Endothelial cell of umbilical vein (primary cell): ENCODE data around the gene TFG. TPM values are rescaled to one million over a fixed set of nuclear protein-coding genes. Genes with fewer than 3 reads are reported as not detected.

Source experiments
- BruUV-seq: library from RNA; stranded (reverse); fragments of 400-500 nt; replicated peaks from 2 replicates; lab custom pipeline; 2021; lab: Mats Ljungman, UMichigan
- CTCF ChIA-PET: fragments of 300-600, 350-600 bp; sonication (Branson Sonifier 250); formaldehyde crosslinking; loops from one replicate; lab custom pipeline; 2021; ENCODE audit warnings: antibody characterized with exemption, inconsistent platforms; lab: Charles Lee
- POLR2A ChIA-PET: fragments of 300-600, 350-600 bp; sonication (Branson Sonifier 250); formaldehyde crosslinking; loops from one replicate; lab custom pipeline; 2021; ENCODE audit warnings: antibody characterized with exemption, inconsistent platforms; lab: Charles Lee
- DNase-seq: peaks from one replicate; pipeline ENCODE4 v3.0.0-alpha.2; 2011; ENCODE audit warnings: low read depth, low spot score
- FAIRE-seq: peaks from 2 replicates; lab custom pipeline; 2011; peaks lifted over from hg19 to GRCh38; lab: Jason Lieb, UNC
- H2AFZ ChIP-seq: 2 replicates; pipeline ENCODE4 v1.6.0; 2012; ENCODE audit warnings: low read depth, low read length, control low read depth, inconsistent platforms
- H3K27ac ChIP-seq: 2 replicates; pipeline ENCODE4 v1.5.1; 2011; ENCODE audit warnings: low read depth, mild to moderate bottlenecking, control low read depth, low read length, moderate library complexity; ENCODE audit not compliant: insufficient read depth
- H3K27me3 ChIP-seq, 2 experiments: 2 replicates each; pipeline versions ENCODE4 v1.6.0 to v1.6.1; 2011; ENCODE audit warnings: low read length in 2 of 2, mixed read lengths in 1 of 2; ENCODE audit not compliant: control insufficient read depth in 2 of 2, insufficient read depth in 2 of 2
- H3K36me3 ChIP-seq, 2 experiments: 2 replicates in 1 of 2; 3 replicates in 1 of 2; pipeline ENCODE4 v1.5.1; 2011; ENCODE audit warnings: low read length in 2 of 2, mild to moderate bottlenecking in 1 of 2, moderate library complexity in 1 of 2; ENCODE audit not compliant: control insufficient read depth in 2 of 2, insufficient read depth in 2 of 2; ENCODE audit errors: extremely low read depth in 1 of 2
- H3K4me1 ChIP-seq: 3 replicates; pipeline ENCODE4 v1.5.1; 2011; ENCODE audit warnings: mild to moderate bottlenecking, low read length; ENCODE audit not compliant: control insufficient read depth, insufficient read depth; ENCODE audit errors: extremely low read depth
- H3K4me2 ChIP-seq: 2 replicates; pipeline ENCODE4 v1.6.1; 2011; ENCODE audit warnings: low read length, control low read depth, mixed read lengths; ENCODE audit not compliant: insufficient read depth
- H3K4me3 ChIP-seq, 3 experiments: fragments of 200-600 bp in 1 of 3; sonication (generic), shearing (Covaris generic) in 1 of 3; replicated peaks in 1 of 3; 2 replicates each; pipeline ENCODE4 v1.5.1; 2011 to 2016; ENCODE audit warnings: control low read depth in 3 of 3, low read length in 3 of 3, mild to moderate bottlenecking in 2 of 3, inconsistent platforms in 1 of 3, low read depth in 1 of 3, moderate library complexity in 1 of 3; ENCODE audit not compliant: insufficient read depth in 1 of 3
- H3K79me2 ChIP-seq: 2 replicates; pipeline ENCODE4 v1.6.0; 2012; ENCODE audit warnings: low read length, inconsistent platforms; ENCODE audit not compliant: control insufficient read depth, insufficient read depth
- H3K9ac ChIP-seq: replicated peaks from 2 replicates; pipeline ENCODE3; 2011; ENCODE audit warnings: low read length, control low read depth; ENCODE audit not compliant: insufficient read depth; ENCODE audit errors: extremely low read depth
- H3K9me1 ChIP-seq: replicated peaks from 3 replicates; pipeline ENCODE4 v1.6.0; 2011; ENCODE audit warnings: mild to moderate bottlenecking, low read length; ENCODE audit not compliant: control insufficient read depth, insufficient read depth; ENCODE audit errors: extremely low read depth
- H3K9me3 ChIP-seq: replicated peaks from 2 replicates; pipeline ENCODE4 v1.5.1; 2012; ENCODE audit warnings: low read length, inconsistent platforms; ENCODE audit not compliant: control insufficient read depth, insufficient read depth
- H4K20me1 ChIP-seq: replicated peaks from 2 replicates; pipeline ENCODE3; 2011; ENCODE audit warnings: mild to moderate bottlenecking, low read length; ENCODE audit not compliant: control insufficient read depth, insufficient read depth; ENCODE audit errors: extremely low read depth
- EZH2 ChIP-seq: IDR thresholded peaks from 2 replicates; pipeline ENCODE4 v1.6.1; 2012; ENCODE audit warnings: borderline replicate concordance, low read depth, mild to moderate bottlenecking, moderate library complexity, low read length, inconsistent platforms; ENCODE audit not compliant: severe bottlenecking
- FOS ChIP-seq: IDR thresholded peaks from 2 replicates; pipeline ENCODE4 v1.6.1; 2011; ENCODE audit warnings: mild to moderate bottlenecking, low read length, moderate library complexity, borderline replicate concordance; ENCODE audit not compliant: insufficient read depth
- GATA2 ChIP-seq: IDR thresholded peaks from 2 replicates; pipeline ENCODE4 v1.7.0; 2011; ENCODE audit warnings: low read depth, mild to moderate bottlenecking, moderate library complexity, mixed read lengths, low read length; ENCODE audit not compliant: insufficient read length, insufficient read depth
- JUN ChIP-seq: IDR thresholded peaks from 2 replicates; pipeline ENCODE4 v1.6.1; 2011; ENCODE audit warnings: borderline replicate concordance, low read depth; ENCODE audit not compliant: insufficient read length, insufficient read depth
- MYC ChIP-seq: IDR thresholded peaks from one replicate; pipeline ENCODE4 v1.6.1; 2011; ENCODE audit warnings: mild to moderate bottlenecking, low read depth, low read length
- POLR2A ChIP-seq: IDR thresholded peaks from 2 replicates; pipeline ENCODE4 v1.6.1; 2012; ENCODE audit warnings: low read depth, mild to moderate bottlenecking, control low read depth, low read length
- POLR2AphosphoS5 ChIP-seq: IDR thresholded peaks from 2 replicates; pipeline ENCODE4 v1.6.1; 2012; ENCODE audit warnings: low read depth, mild to moderate bottlenecking, control low read depth, low read length, moderate library complexity; ENCODE audit not compliant: insufficient read depth
- dilution Hi-C: fragments of 300-500 bp; cut with MboI; formaldehyde crosslinking; loops from one replicate; pipeline ENCODE4 v1.15.0; 2019; ENCODE audit warnings: low sequenced_read_pairs; ENCODE audit not compliant: extremely low pct_ligation_motif_present
- intact Hi-C: fragments of 100-400 bp; cut with micrococcal nuclease; formaldehyde crosslinking; loops from one replicate; pipeline ENCODE4 v1.10.0; 2022
- polyA plus RNA-seq, 4 experiments: library from polyadenylated mRNA; depleted of rRNA in 3 of 4; stranded (reverse) in 3 of 4; unstranded in 1 of 4; fragments of >200 nt; gene quantifications; 2 replicates each; pipeline versions ENCODE4 v1.2.1 to v1.2.3, GENCODE V29; 2011 to 2012; ENCODE audit warnings: missing spikeins in 1 of 4
- total RNA-seq: library from RNA; stranded (reverse); gene quantifications from 2 replicates; pipeline ENCODE4 v1.2.3, GENCODE V29; 2021
- TF ChIP-seq, protein P1 (sequence below), 2 donors: IDR thresholded peaks; 1 replicate in 1 of 2; 2 replicates in 1 of 2; pipeline ENCODE4 v1.5.1; 2011; ENCODE audit warnings: low read length in 2 of 2, mild to moderate bottlenecking in 2 of 2, moderate library complexity in 2 of 2, control low read depth in 1 of 2, inconsistent platforms in 1 of 2, low read depth in 1 of 2; ENCODE audit not compliant: insufficient read depth in 1 of 2; ENCODE audit errors: extremely low read depth in 1 of 2
- TF ChIP-seq, protein P2 (sequence below): IDR thresholded peaks from 2 replicates; pipeline ENCODE4 v1.6.1; 2011; ENCODE audit not compliant: insufficient read depth, insufficient read length

Gene TFG
- total and polyA plus RNA-seq, 2 donors (not counting 3 experiments of a cell fraction or from before 2014, with no cell fraction given) = 106 to 154 TPM

DNA sequence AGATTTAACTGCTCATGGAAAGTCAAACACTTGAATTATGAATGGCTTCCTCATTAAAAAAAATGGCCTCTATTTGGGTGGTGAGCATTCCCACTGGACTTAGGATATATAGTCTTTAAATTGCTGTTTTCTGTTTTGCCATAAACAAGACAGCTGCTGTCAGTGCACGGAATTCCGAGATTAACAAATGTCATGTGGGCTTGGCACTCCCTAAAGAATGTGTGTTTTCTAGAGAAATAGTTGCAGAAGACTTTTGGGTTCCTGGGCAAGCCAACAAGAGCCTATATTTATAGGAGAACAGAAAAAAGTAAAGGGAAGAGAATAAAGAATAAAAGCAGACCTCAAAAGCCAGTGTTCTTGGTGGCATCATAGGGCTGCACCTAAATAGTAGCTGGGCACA is 13.6 kb upstream of the TFG start:
- dilution Hi-C loops = no loop called here

DNA sequence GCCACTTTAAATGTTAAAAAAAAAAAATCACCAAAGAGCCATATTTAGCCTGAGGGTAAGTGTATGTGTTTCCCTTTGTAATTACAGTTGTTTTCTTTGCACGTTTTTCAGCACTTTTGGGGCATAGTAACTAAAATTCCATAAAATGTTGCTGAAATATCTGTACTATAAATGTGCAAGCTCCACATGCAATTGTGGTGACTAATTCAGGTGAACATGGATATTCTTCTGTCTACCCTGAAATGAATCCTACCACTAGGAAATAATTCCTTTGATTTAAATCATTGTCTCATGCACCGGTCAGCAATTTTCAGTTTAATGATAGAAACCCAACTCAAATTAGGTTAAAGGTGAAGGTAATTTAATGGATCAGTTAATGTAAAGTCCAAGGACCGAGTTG is 13.1 kb upstream of the TFG start:
- no peaks in the 10 kb centered on the region for H3K4me1 ChIP-seq
- no peaks in the 10 kb centered on the region for H3K79me2 ChIP-seq
- H3K9me1 ChIP-seq = no peaks in the 10 kb centered on the region
- no peak overlapping the region for H3K4me3 ChIP-seq
- no peaks in the 10 kb centered on the region for H3K36me3 ChIP-seq
- H2AFZ ChIP-seq = no peak overlapping the region
- no peaks in the 10 kb centered on the region for H4K20me1 ChIP-seq
- no peak for FAIRE-seq
- H3K27ac ChIP-seq = no peak overlapping the region
- no peaks in the 10 kb centered on the region for H3K9me3 ChIP-seq
- H3K27me3 ChIP-seq = peaks cover 12 to 38% of the 10 kb centered on the region in 2 experiments
- intact Hi-C loops = no loop called here
- ChIA-PET POLR2A (no interaction called here), CTCF (no interaction called here)
- dilution Hi-C loops = no loop called here
- no peak overlapping the region for H3K4me2 ChIP-seq
- BruUV-seq = no TSS peak
- no peak for DNase-seq
- no peak for TF ChIP-seq MYC
- TF ChIP-seq POLR2A = no peak
- TF ChIP-seq, protein P1, sequence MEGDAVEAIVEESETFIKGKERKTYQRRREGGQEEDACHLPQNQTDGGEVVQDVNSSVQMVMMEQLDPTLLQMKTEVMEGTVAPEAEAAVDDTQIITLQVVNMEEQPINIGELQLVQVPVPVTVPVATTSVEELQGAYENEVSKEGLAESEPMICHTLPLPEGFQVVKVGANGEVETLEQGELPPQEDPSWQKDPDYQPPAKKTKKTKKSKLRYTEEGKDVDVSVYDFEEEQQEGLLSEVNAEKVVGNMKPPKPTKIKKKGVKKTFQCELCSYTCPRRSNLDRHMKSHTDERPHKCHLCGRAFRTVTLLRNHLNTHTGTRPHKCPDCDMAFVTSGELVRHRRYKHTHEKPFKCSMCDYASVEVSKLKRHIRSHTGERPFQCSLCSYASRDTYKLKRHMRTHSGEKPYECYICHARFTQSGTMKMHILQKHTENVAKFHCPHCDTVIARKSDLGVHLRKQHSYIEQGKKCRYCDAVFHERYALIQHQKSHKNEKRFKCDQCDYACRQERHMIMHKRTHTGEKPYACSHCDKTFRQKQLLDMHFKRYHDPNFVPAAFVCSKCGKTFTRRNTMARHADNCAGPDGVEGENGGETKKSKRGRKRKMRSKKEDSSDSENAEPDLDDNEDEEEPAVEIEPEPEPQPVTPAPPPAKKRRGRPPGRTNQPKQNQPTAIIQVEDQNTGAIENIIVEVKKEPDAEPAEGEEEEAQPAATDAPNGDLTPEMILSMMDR (IDR thresholded peaks at IDR 0.05; ENCODE audit: extremely low read depth in 1 of 2, insufficient read depth in 1 of 2, low read depth in 1 of 2, low read length in 2 of 2) = no peak
- TF ChIP-seq GATA2 = no peak
- TF ChIP-seq POLR2AphosphoS5 = no peak
- TF ChIP-seq FOS = no peak
- TF ChIP-seq JUN = no peak
- TF ChIP-seq, protein P2, sequence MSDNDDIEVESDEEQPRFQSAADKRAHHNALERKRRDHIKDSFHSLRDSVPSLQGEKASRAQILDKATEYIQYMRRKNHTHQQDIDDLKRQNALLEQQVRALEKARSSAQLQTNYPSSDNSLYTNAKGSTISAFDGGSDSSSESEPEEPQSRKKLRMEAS = no peak
- no peak for TF ChIP-seq EZH2
- no peak overlapping the region for H3K9ac ChIP-seq

More for the DNA sequence above, 13.6 kb upstream of the TFG start:
- Histone ChIP-seq H3K9me1 (no peaks in the 10 kb centered on the region), H3K4me3 (no peak overlapping the region), H3K36me3 (no peaks in the 10 kb centered on the region), H3K4me1 (no peaks in the 10 kb centered on the region), H3K9me3 (no peaks in the 10 kb centered on the region), H3K79me2 (no peaks in the 10 kb centered on the region), H3K27me3 (peaks cover 12 to 38% of the 10 kb centered on the region in 2 experiments), H4K20me1 (no peaks in the 10 kb centered on the region), H3K4me2 (no peak overlapping the region), H2AFZ (no peak overlapping the region), H3K9ac (no peak overlapping the region), H3K27ac (no peak overlapping the region)
- TF ChIP-seq FOS (no peak), MYC (no peak), EZH2 (no peak), POLR2AphosphoS5 (no peak), POLR2A (no peak)
- CTCF ChIA-PET = no interaction called here
- intact Hi-C loops = no loop called here
- POLR2A ChIA-PET = no interaction called here
- no peak for FAIRE-seq
- no TSS peak for BruUV-seq
- no peak for DNase-seq
